ENCODE data around the gene MRGPRD.
"Not testable (repeated sequence)": the region's sequence is repeated elsewhere in the genome, so short reads cannot be mapped to it uniquely, and the experiment has no call there.

The MRGPRD gene

DNA sequence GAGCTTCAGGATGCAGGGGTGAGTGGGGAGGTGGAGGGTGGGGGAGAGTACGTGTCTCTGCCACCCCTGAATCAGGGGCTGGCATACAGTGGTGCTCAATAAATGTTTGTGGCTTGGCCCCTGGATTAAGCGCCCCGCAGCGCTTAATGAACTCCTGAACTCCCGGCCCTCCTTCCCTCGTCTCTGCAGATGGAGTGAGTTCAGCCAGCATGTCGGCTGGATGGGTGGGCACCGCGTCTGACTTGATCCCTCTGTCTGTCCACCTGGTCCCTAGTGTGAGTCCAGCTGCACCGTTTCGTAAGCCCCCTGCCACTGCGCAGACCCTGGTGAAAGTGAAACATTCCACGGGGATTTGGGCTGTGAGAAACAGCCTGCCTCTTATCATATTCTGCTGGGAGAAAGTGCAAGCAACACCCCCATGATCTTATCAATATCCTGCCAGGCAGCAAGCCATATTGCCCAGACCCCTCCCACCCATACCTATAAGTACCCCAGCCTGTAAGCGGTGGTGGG is 12.0 kb upstream of the MRGPRD start:
- no peak for DNase-seq

- DNase-seq = no peak
Measured at GRCh38 chr11:68990995-68991780, 10.4 kb upstream of the MRGPRD start.

- DNase-seq = no peak
Measured at GRCh38 chr11:68989936-68990606, 9.3 kb upstream of the MRGPRD start.

DNA sequence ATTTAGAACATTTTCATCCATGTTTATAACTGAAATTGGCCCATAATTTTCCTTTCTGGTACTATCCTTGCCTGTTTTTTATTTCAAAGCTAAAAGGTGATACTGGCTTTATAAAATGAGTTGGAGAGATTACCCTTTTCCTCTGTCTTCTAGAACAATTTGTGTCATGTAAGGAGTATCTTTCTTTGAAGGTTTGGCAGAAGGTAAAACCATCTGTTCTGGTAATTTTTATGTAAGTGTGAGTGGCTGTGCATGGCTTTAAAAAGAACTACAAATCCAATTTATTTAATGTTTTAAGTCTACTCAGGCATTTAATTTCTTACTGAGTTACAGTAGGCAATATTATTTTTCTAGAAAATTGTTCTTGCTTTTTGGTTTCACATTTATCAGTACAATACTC is 7.7 kb upstream of the MRGPRD start:
- no peak for DNase-seq

- DNase-seq = no peak
Measured at GRCh38 chr11:68987211-68987610, 6.4 kb upstream of the MRGPRD start.

- no peak for DNase-seq
Measured at GRCh38 chr11:68983801-68984200, 3.0 kb upstream of the MRGPRD start.

- DNase-seq = no peak
Measured at GRCh38 chr11:68982134-68982533, 1.3 kb upstream of the MRGPRD start.

- DNase-seq = no peak
Measured at GRCh38 chr11:68979931-68980775, 633 bp downstream of the MRGPRD start.

GRCh38 chr11:68978931-68979594 is 1.7 kb downstream of the MRGPRD start:
- DNase-seq = no peak

- DNase-seq = no peak
Measured at GRCh38 chr11:68978626-68978930, 2.2 kb downstream of the MRGPRD start.

DNA sequence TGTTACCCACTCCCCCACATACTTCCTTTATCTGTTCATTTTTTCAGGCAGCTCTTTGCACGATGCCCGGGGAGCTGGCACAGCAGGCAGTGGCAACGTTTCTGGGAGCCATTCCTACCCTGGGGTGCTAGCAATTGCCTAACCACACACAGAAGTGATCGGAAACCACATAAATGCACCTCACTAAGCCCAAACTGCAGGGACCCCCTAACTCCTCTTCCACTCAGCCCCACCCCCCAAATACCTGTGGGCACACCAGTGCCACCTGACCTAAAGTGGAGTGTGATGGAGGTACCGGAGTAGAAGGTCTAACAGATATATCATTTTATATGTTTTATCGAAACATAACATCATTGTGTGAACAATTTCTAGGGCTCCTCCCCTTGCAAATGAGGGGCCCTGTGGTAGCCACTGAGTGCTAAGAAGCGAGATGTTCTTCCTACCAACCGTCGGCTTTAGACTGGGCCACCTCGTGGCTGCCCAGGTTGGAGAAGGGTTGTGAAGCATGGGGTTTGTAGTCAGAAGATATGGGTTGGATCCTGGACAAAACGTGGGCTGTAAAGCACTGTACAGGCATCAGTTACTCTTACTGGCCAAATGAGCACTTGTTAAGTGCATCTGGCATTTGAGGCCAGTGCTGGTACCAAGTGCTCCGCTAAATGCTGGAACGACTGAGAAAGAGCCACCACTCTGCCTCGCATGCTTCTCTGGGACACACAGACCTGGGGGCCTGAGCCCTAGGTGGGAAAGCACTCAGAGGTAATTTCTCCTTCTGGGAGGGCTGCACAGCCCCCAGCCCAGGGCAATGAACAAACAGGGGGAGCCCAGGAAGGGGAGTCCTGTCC is 2.8 kb downstream of the MRGPRD start:
- DNase-seq = no peak

DNA sequence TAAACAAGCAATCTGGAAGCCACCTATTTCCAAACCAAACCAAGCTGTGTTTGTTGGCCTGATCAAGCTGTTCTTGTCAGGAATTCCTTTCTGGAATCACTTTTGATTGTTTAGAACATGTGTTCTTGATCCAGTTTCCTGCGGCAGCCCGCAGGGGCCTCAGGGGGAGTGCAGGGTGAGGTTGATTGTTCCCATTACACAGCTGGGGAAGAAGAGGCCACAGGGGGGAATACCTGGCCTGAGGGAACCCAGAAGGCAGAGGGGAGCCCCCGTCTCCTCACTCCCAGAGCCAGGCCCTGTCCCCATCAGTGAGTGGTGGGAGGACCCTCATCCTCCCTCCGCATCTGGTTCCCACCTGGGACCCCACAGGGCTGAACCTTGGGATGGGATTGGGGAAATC is 4.2 kb downstream of the MRGPRD start:
- no peak for DNase-seq

- DNase-seq = no peak
Measured at GRCh38 chr11:68976095-68976494, 4.7 kb downstream of the MRGPRD start.

GRCh38 chr11:68974421-68975194 is 6.2 kb downstream of the MRGPRD start:
- no peak for DNase-seq

GRCh38 chr11:68973706-68974105 is 7.1 kb downstream of the MRGPRD start:
- not testable (repeated sequence) for DNase-seq

- no peak for DNase-seq
Measured at GRCh38 chr11:68973219-68973618, 7.6 kb downstream of the MRGPRD start.

- no peak for DNase-seq
Measured at GRCh38 chr11:68970921-68971636, 9.7 kb downstream of the MRGPRD start.

GRCh38 chr11:68969386-68969785 is 11.4 kb downstream of the MRGPRD start:
- no peak for DNase-seq

GRCh38 chr11:68968306-68969250 is 12.2 kb downstream of the MRGPRD start:
- no peak for DNase-seq
